GM18520 (cell line): Measurements from ENCODE around the gene RTF2.
A peak's percentile ranks its signal among the peaks of the same experiment; 100 is the strongest.

Experiments
- ATAC-seq: cut with Tn5 transposase; IDR thresholded peaks from one replicate; pipeline ENCODE4 v1.9.1; 2021; ENCODE audit not compliant: unreplicated experiment

RTF2 gene

DNA sequence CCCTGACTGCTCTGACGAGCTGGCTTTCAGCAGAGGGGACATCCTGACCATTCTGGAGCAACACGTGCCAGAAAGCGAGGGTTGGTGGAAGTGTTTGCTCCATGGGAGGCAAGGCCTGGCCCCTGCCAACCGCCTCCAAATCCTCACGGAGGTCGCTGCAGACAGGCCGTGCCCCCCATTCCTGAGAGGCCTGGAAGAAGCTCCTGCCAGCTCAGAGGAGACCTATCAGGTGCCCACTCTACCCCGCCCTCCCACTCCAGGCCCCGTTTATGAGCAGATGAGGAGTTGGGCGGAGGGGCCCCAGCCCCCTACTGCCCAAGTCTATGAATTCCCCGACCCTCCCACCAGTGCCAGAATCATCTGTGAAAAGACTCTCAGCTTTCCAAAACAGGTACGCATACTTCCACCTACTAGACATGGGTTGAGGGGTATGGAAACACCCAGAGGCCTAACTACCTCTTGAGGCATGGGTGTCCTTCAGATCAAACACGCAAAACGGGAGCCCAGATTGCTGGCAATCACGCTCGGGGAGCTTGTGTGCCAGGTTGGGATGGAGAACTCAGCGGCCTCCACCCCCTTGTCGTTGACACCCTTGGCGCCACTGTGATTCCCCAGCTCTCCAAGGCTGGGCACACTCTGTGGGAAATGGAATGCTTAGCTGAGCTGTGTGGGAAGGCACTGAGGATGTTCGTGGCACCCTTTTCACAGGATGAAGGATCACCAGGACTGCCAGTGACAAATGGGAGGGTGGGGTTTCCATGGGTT lies 31.0 kb upstream of the RTF2 start:
- no peak for ATAC-seq

DNA sequence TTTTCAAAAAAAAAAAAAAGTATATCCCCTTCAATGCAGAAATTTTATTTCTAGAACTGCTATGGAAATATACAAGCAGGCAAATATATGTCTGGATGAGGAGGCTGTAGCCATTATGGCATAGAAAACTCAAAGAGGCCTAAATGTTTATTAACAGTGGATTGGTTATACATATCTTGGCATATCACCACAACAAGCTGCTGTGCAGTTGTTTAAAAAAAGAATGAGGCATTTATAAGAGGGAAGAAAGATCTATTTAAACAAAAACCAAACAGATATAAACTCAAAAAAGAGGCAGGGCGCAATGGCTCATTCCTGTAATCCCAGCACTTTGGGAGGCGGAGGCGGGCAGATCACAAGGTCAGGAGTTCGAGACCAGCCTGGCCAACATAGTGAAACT lies 30.1 kb upstream of the RTF2 start:
- ATAC-seq, result no peak

DNA sequence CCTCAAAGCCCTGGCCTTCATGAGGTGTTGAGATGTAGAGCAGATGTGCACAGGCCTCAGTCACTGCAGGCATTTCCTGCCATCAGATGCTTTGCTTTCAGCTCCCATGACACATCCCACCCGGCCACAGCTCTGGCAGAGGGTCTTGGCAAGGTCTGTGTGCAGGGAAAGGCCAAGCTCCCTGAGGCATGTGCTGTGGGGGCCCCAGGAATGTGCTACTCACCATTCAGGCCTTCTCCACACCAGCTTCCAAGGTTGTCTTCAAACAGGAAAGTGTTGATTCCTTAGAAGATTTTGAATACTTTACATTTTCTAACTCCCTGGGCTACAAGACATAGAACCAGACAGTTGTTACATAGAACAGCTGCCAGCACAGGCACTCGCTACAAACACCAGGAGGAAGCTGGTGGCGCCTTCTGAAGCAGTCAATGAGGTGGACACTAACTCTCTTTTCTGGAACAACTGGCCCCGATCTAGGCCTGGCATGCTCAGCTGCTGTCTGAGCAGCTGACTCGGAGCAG lies 28.6 kb upstream of the RTF2 start:
- no peak for ATAC-seq

DNA sequence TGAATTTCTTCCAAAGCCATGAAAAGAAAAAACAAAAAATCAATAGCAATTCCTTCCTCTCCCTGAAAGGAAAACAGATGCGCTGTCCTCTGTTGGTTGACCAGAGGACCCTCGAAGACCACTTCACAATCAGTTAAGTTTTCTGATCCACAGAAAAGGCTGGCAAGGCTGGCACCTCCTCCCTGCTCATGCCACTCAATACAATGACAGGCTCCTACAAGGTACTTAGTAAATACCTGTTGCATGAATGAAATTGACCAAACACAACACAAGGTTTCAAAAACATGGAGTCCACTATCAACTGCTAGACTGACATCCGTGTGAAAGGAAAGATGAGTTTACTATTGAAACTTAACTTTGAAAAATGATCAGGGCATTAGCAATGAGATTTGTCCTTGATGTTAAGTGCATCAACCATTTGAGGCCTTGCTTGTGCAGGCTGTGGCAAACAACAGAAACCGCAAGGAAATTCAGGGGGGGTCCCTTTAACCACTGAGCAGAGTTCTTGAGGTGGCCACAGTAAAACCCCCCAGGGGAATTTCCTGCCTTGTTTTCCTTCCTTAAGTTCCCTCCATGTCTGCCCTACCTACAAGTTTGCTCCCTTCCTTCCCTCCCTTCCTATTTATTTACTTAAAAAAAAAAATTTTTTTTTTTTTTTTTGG lies 27.9 kb upstream of the RTF2 start:
- ATAC-seq, result no peak

DNA sequence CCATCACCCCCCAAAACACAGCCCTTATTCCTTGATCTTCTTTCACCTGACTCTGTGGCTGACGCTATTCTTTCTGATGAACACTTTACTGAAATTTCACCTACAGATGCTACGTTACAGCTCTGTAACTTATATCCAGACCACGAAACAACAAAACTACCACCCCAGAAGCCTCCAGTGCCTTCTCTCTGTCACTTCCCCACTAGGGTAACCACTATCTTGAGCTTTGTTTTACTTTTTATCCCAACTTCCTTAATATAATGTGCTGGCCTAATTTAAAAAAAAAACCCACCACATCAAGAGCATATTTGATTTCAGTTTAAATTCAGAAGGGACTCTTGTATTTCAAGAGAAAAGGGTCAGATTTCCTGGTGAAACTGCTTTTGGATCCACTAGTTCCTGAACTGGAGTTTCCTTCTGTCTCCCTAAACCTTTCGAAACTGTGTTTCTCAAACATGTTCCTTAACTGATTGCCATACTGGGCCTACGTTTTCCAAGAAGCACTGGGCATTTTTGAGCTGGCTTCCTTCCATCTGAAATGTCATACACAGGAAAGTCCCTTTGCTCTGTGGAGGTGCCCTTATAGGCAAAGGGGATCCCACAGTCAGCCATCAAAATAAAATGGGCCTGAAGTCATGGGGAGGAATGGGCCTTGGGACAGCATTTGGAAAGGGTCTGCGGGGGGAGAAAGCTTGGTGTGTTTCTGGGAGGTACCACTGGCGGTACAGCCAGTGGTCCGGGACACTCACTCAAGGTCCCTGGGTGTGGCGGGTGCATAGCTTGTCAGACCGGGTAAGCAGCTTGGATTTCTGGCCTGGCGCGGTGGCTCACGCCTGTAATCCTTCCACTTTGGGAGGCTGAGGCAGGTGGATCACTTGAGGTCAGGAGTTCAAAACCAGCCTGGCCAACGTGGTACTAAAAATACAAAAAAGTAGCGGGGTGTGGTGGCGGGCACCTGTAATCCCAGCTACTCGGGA lies 25.8 kb upstream of the RTF2 start:
- ATAC-seq, result no peak

DNA sequence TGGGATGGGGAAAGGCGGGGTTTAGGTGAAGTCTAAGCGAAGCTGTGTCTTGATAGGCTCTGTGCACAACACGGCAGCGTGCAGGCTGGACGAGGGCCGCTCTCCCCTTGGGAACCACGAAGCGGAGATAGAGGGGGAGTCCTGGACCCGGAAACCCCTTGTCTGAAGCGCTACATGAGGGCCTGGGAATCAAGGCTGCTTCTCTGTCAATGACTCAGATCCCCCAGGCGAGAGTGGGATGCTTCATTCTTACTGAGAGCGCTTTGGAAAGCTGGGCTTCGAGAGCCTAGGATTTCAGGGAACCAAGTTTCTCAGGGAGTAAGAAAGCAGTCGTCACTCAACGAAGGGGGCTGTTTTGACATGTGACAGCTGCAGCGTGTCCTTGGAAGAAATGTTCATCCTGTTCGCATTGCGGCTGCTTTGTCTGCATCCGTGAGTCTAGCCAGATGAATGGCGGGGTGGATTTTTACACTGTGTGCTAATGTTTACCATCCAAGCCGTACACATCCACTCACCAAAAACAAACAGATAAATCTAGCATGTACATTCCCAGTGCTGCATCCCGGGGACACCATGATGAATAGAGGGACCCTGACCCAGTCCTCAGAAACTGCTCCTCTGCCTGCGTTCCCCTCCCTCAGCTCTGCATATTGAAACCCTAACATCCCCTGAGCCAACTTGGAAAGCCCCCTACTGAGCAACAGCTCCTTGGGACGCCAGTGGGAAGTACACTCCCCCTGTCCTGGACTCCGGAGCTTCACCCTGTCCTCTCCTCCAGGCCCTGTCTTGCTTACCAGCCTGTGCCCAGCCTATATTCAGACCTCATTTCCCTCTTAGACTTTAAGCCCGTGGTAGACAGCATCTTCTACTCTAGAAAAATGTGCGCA lies 24.5 kb upstream of the RTF2 start:
- ATAC-seq, result no peak

DNA sequence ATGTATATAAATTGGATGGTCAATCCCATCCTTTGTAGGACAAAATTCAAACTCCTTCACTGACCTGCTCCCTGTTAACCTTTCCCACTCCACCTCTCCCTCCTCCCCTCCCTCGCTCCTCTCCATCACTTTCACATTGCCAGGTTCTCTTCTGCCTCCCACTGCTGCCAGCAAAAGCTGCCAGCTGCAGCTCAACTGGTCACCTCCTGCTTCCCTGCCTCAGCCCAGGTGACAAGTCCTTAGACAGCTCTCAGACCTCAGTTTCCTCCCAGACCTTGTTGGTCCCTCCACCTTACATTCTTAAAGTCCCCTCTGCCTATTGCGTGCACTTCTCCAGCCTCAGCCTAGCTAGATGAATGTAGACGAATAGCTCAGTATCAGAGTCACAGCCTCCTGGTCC lies 23.3 kb upstream of the RTF2 start:
- no peak for ATAC-seq

DNA sequence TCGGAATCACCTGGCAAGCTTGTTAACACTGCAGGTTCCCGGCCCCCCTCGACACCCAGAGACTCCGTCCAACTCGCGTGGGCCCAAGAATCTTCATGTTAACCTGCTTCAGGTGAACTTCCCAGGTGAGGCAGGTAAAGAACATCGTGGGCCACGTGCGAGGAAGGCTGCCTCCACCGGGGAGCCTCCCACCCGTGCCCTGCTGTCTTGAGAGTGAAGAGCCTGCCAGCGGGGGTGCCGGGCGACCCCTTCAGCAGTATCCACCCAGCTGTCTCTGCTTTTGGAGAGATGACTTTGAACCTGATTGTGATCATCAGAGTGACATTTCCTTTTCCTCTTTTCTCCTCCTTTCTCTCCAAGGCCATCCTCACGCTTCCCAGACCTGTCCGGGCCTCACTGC lies 22.9 kb upstream of the RTF2 start:
- ATAC-seq, result no peak

DNA sequence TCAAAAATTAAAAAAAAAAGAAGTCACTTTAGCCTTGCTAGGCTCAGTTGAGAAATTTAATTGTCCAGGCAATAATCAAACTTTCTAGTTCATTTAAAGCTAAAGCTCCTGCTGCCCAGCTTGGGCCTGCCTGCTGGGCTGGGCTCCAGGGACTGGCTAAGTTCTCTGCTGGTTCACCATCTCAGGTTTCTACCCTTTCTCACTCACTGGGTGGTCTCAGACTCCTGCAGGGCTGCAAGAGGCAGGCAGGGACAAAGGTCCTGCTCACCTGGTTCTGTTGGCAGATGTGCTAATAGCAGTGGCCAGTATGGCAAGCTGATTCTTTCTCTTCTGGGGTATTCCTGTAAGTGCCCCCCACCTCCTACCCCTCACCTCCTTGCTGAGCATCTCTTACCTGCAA lies 21.2 kb upstream of the RTF2 start:
- no peak for ATAC-seq

DNA sequence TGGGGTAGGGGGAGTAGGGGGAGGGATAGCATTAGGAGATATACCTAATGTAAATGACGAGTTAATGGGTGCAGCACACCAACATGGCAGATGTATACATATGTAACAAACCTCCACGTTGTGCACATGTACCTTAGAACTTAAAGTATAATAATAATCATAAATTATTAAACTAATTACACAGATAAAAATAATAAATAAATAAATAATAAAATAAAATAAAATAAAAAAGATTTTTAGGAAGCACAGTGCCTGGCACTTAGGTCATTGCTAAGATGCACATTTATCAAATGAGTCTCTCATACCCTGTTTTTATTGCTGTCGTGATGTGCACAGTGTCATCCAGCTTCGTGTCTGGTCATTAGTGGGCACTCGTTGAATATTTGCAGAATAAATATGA lies 19.0 kb upstream of the RTF2 start:
- no peak for ATAC-seq

DNA sequence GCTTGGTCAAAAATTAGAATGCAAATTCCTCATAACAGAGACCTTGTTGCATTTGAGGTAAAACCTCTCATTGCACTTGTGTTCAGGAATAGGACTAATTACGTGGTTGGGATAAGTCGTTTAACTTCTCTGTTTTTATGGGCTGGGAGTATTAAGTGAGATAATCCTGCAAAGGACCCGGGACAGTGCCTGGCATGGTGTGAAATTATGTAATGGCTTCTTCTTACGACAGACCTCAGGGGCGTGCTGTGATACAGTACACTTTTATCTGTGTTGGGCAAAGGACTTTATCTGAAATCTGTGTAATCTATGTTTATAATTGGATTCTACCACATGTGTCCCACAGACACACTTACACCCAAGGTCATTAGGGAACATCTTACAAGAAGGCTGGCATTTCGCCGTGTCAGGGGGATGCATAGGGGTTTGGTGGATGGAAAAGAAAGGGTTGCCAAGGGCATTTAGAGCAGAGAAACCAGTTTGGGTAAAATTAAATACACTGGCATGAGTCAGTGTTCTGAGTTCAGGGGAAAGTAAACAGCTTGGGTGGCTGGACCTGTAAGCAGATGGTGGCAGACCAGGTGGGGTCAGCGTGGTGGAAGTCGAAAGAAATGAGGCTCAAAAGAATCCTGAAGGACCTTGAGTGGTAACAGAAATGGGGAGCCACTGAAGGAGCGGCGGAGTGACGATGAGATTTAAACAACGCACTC lies 17.2 kb upstream of the RTF2 start:
- ATAC-seq, result no peak

DNA sequence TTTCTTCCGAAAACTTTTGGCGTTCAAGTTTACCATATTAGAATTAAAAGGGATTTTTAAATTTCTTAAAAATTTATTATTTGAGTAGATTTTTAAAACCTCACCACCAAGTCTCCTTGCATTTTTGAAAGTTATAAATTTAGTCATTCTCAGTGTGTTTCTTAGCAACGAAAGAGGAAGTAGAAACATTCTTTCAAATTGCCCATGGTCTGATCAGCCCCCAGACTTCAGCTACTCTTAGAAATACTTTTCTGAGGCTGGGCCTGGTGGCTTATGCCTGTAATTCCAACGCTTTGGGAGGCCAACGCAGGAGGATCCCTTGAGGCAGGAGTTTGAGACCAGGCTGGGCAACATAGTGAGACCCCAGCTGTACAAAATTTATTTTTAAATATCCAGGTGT lies 15.1 kb upstream of the RTF2 start:
- ATAC-seq, result no peak

DNA sequence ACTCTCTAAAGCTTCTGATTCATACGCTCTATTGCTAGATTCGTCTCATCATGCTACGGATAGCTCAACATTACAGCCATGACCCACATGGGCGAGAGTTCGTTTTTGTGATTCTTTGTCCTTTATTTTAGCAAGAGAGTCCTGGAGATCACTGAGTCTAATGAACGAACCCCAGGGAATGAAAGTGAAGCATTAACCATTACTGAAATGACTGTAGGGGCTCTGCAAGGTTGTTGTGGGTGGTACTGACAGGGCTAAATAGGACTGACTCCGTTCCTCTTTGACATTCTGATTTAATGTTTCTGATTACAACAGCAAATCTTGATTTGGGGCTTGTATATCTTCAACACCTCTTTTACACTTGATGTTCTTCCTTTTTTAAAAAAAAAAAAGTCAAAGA lies 13.7 kb upstream of the RTF2 start:
- peak; percentile 65 for ATAC-seq

DNA sequence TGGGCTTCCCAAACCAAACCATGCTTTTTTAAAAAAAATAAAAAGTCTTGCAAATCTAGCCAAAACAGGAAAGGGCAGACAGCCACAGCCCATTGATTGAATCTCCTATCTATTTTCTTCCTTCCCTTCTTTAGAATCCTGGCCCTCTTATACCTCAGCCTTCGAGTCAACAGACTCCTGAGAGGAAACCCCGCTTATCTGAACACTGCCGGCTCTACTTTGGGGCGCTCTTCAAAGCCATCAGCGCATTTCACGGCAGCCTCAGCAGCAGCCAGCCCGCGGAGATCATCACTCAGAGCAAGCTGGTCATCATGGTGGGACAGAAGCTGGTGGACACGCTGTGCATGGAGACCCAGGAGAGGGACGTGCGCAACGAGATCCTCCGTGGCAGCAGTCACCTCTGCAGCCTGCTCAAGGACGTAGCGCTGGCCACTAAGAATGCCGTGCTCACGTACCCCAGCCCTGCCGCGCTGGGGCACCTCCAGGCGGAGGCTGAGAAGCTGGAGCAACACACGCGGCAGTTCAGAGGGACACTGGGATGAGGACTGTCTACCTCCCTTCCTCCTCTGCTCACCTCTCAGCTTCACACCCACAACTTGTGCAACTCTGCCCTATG lies 10.1 kb upstream of the RTF2 start:
- ATAC-seq, result no peak

DNA sequence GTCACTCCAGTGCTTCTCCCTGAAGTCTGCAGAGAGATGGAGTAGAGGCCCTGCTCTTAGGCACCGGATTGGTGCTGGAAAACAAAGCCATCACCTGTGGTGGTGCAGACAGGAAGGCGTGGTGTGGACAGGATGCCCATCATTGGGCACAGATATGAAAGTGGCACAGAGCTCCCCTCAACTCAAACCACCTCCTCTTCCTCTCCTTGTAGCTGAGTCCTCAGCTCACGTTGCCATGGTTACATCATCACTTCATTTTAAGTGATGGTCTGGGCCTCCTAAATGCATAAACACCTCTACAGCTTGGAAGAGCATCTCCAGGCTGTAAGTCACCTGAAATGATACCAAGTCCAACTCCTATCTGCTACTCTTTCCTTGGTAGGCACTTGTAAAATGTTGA lies 8.0 kb upstream of the RTF2 start:
- ATAC-seq, result no peak

DNA sequence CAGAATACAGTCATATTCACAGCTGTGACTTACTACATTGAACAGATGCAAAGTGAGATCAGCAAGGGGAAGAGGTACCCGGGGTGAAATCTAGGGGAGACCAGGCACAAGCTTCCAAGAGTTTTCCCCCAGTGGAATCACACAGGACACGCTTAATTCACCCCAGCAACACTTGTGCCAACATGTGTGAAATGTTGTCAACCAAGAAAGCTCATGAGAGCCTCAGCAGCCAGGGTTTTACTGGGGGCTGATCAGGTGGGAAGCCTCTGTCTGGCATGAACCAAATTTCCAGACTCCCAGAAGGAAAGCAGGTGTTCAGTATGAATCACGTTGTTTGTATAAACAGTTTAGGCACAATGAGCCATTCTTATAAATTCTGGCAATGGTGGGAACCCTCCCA lies 6.9 kb upstream of the RTF2 start:
- no peak for ATAC-seq

DNA sequence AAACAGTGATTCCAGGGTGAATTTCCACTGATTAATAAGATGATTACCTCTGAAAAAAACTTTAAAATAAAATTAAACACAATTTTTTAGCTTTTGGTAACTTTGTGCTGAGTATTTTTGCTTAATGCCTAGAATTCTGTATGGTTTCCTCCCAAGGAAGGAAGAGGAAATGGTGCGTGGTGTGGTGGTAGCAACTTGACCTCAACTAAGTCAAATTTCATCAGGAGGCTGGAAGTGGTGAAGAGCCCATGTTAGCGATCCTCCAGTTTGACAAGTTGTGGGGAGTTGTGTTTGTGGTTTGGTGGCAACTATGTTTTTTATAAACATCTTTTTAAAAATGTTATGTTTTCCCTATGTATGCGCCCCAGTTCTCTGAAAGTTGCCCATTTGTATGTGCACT lies 5.0 kb upstream of the RTF2 start:
- ATAC-seq, result no peak

DNA sequence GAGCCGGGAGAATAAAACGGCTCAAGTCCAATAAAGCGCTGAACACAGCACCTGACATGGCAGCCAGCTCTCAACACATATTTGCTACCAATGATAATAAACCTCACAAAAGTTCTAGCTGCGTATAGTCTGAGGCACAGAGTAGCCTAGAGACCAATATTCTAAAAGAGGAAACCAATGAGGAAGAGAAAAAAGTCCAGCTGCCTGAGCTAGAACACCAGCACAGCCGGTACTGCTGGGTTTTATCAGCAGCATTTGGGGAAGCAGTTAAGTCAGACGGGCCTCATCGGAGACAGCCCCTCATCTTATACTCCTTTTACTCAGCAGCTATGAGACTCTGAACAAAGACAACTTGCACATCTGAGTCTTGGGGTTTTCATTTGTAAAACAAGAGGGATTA lies 2.4 kb upstream of the RTF2 start:
- ATAC-seq, result no peak

DNA sequence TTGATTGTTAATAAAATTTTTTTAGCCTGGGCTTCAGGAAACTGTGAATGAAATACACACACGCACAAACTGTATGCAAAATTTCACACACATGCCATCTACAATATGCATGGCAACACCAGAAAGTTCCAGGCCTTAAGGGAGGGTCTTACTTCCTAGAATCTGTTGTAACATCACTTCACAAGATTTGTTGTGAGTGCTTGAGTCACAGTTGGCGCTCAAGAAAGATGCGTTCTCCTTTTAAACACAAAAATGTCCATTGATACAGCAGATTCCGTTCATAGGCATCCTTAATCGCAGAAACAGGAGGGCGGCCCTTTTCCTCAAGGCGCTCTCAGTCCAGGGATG lies 485 bp upstream of the RTF2 start:
- ATAC-seq, result no peak

DNA sequence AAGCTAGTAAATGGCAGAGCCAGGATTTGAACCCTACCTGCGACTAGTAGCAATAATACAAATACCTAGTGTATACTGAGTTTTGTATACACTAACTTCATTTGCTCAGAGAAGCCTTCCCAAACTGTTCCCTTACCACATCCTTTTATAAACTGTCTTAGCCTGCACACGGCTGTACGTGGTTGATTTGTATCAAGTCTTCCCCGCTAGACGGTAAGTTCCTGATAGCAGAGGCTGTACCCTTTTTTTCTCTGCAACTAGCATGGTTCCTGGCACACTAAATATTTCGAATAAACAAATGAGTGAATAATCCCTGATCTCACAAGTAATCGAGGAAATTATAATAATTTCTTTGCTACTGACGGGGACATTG lies 636 bp downstream of the RTF2 start:
- no peak for ATAC-seq
